Activated naive CD4-positive, alpha-beta T cell treated with anti-CD3 and anti-CD28 coated beads, Interleukin-2, amount 50 U/mL, for 24 hours (primary cell): ENCODE measurements around the gene GRIN2A.

Experiments used
- H3K27ac Mint-ChIP-seq: one replicate; pipeline ENCODE4 v1.8.0; 2021; ENCODE audit warnings: mild to moderate bottlenecking, mixed read lengths
- H3K27me3 Mint-ChIP-seq: one replicate; pipeline ENCODE4 v1.8.0; 2021; ENCODE audit warnings: mixed read lengths
- H3K36me3 Mint-ChIP-seq: one replicate; pipeline ENCODE4 v1.8.0; 2021; ENCODE audit warnings: mixed read lengths
- H3K4me1 Mint-ChIP-seq: one replicate; pipeline ENCODE4 v1.8.0; 2021; ENCODE audit warnings: mixed read lengths
- H3K4me3 Mint-ChIP-seq: one replicate; pipeline ENCODE4 v1.8.0; 2021; ENCODE audit warnings: mild to moderate bottlenecking, mixed read lengths
- H3K9me3 Mint-ChIP-seq: one replicate; pipeline ENCODE4 v1.8.0; 2021; ENCODE audit warnings: mixed read lengths

The GRIN2A gene

GRCh38 chr16:10182222-10183053 lies at the start of gene GRIN2A:
GRIN2A (minus strand) TSS chr16:10182428; CDS start chr16:10180411, 2,017 bp downstream.
- H3K27me3 Mint-ChIP-seq: peaks cover 24% of the 10 kb centered on the region
- H3K27ac Mint-ChIP-seq: no peak within 1 kb of the TSS
- no peak within 1 kb of the TSS for H3K4me3 Mint-ChIP-seq
- H3K9me3 Mint-ChIP-seq: no peaks in the 10 kb centered on the region
- H3K36me3 Mint-ChIP-seq: no peaks in the 10 kb centered on the region
- peaks cover 4% of the 10 kb centered on the region for H3K4me1 Mint-ChIP-seq

- H3K27me3 Mint-ChIP-seq: peaks cover 3% of the 10 kb centered on the region
- no peak overlapping the region for H3K4me3 Mint-ChIP-seq
- no peaks in the 10 kb centered on the region for H3K4me1 Mint-ChIP-seq
- no peak overlapping the region for H3K27ac Mint-ChIP-seq
- no peaks in the 10 kb centered on the region for H3K9me3 Mint-ChIP-seq
- no peaks in the 10 kb centered on the region for H3K36me3 Mint-ChIP-seq
Observed at GRCh38 chr16:10231563-10231962, 49.3 kb upstream of the GRIN2A start.

- peaks cover 6% of the 10 kb centered on the region for H3K27me3 Mint-ChIP-seq
- no peaks in the 10 kb centered on the region for H3K4me1 Mint-ChIP-seq
- no peak overlapping the region for H3K4me3 Mint-ChIP-seq
- H3K36me3 Mint-ChIP-seq: no peaks in the 10 kb centered on the region
- H3K9me3 Mint-ChIP-seq: no peaks in the 10 kb centered on the region
- H3K27ac Mint-ChIP-seq: no peak overlapping the region
Observed at GRCh38 chr16:10228779-10229178, 46.6 kb upstream of the GRIN2A start.

- no peaks in the 10 kb centered on the region for H3K9me3 Mint-ChIP-seq
- H3K4me1 Mint-ChIP-seq: no peaks in the 10 kb centered on the region
- H3K27me3 Mint-ChIP-seq: peaks cover 9% of the 10 kb centered on the region
Observed at GRCh38 chr16:10226987-10227306, 44.7 kb upstream of the GRIN2A start.

GRCh38 chr16:10226141-10226986 lies 44.1 kb upstream of the GRIN2A start:
- Mint-ChIP-seq H3K27me3 (peaks cover 10% of the 10 kb centered on the region), H3K4me1 (no peaks in the 10 kb centered on the region), H3K9me3 (no peaks in the 10 kb centered on the region), H3K36me3 (no peaks in the 10 kb centered on the region), H3K4me3 (no peak overlapping the region), H3K27ac (no peak overlapping the region)

More at GRCh38 chr16:10226987-10227306, 44.7 kb upstream of the GRIN2A start:
- no peak overlapping the region for H3K27ac Mint-ChIP-seq
- H3K4me3 Mint-ChIP-seq: no peak overlapping the region
- no peaks in the 10 kb centered on the region for H3K36me3 Mint-ChIP-seq

- Mint-ChIP-seq H3K27me3 (peaks cover 10% of the 10 kb centered on the region), H3K4me1 (no peaks in the 10 kb centered on the region), H3K36me3 (no peaks in the 10 kb centered on the region), H3K4me3 (no peak overlapping the region), H3K27ac (no peak overlapping the region), H3K9me3 (no peaks in the 10 kb centered on the region)
Observed at GRCh38 chr16:10225653-10226052, 43.4 kb upstream of the GRIN2A start.

- no peaks in the 10 kb centered on the region for H3K4me1 Mint-ChIP-seq
- H3K27ac Mint-ChIP-seq: no peak overlapping the region
- no peak overlapping the region for H3K4me3 Mint-ChIP-seq
- peaks cover 12% of the 10 kb centered on the region for H3K27me3 Mint-ChIP-seq
- no peaks in the 10 kb centered on the region for H3K9me3 Mint-ChIP-seq
- no peaks in the 10 kb centered on the region for H3K36me3 Mint-ChIP-seq
Observed at GRCh38 chr16:10224850-10225249, 42.6 kb upstream of the GRIN2A start.

GRCh38 chr16:10220942-10221341 lies 38.7 kb upstream of the GRIN2A start:
- Mint-ChIP-seq H3K27me3 (peaks cover 6% of the 10 kb centered on the region), H3K36me3 (no peaks in the 10 kb centered on the region), H3K27ac (no peak overlapping the region), H3K4me1 (no peaks in the 10 kb centered on the region), H3K9me3 (no peaks in the 10 kb centered on the region), H3K4me3 (no peak overlapping the region)

- Mint-ChIP-seq H3K4me3 (no peak overlapping the region), H3K4me1 (no peaks in the 10 kb centered on the region), H3K36me3 (no peaks in the 10 kb centered on the region), H3K27ac (no peak overlapping the region), H3K27me3 (peaks cover 8% of the 10 kb centered on the region), H3K9me3 (no peaks in the 10 kb centered on the region)
Observed at GRCh38 chr16:10219742-10220141, 37.5 kb upstream of the GRIN2A start.

- H3K4me1 Mint-ChIP-seq: no peaks in the 10 kb centered on the region
- no peak overlapping the region for H3K27ac Mint-ChIP-seq
- H3K27me3 Mint-ChIP-seq: peaks cover 8% of the 10 kb centered on the region
- no peaks in the 10 kb centered on the region for H3K36me3 Mint-ChIP-seq
- H3K9me3 Mint-ChIP-seq: no peaks in the 10 kb centered on the region
- H3K4me3 Mint-ChIP-seq: no peak overlapping the region
Observed at GRCh38 chr16:10218490-10219206, 36.4 kb upstream of the GRIN2A start.

GRCh38 chr16:10213748-10214147 lies 31.5 kb upstream of the GRIN2A start:
- no peaks in the 10 kb centered on the region for H3K4me1 Mint-ChIP-seq
- no peaks in the 10 kb centered on the region for H3K9me3 Mint-ChIP-seq
- peaks cover 8% of the 10 kb centered on the region for H3K27me3 Mint-ChIP-seq
- H3K4me3 Mint-ChIP-seq: no peak overlapping the region
- no peak overlapping the region for H3K27ac Mint-ChIP-seq
- H3K36me3 Mint-ChIP-seq: peaks cover 2% of the 10 kb centered on the region

- no peak overlapping the region for H3K4me3 Mint-ChIP-seq
- H3K9me3 Mint-ChIP-seq: no peaks in the 10 kb centered on the region
- H3K4me1 Mint-ChIP-seq: no peaks in the 10 kb centered on the region
- H3K27me3 Mint-ChIP-seq: peaks cover 8% of the 10 kb centered on the region
- no peak overlapping the region for H3K27ac Mint-ChIP-seq
- H3K36me3 Mint-ChIP-seq: peaks cover 2% of the 10 kb centered on the region
Observed at GRCh38 chr16:10210944-10211343, 28.7 kb upstream of the GRIN2A start.

GRCh38 chr16:10206865-10207264 lies 24.6 kb upstream of the GRIN2A start:
- Mint-ChIP-seq H3K9me3 (no peaks in the 10 kb centered on the region), H3K27ac (no peak overlapping the region), H3K4me3 (no peak overlapping the region), H3K4me1 (no peaks in the 10 kb centered on the region), H3K27me3 (peaks cover 10% of the 10 kb centered on the region), H3K36me3 (peaks cover 2% of the 10 kb centered on the region)

GRCh38 chr16:10206215-10206614 lies 24.0 kb upstream of the GRIN2A start:
- Mint-ChIP-seq H3K27ac (no peak overlapping the region), H3K27me3 (peaks cover 11% of the 10 kb centered on the region), H3K4me1 (no peaks in the 10 kb centered on the region), H3K9me3 (no peaks in the 10 kb centered on the region), H3K36me3 (peaks cover 2% of the 10 kb centered on the region), H3K4me3 (no peak overlapping the region)

GRCh38 chr16:10205688-10206087 lies 23.5 kb upstream of the GRIN2A start:
- Mint-ChIP-seq H3K27ac (no peak overlapping the region), H3K27me3 (peaks cover 11% of the 10 kb centered on the region), H3K4me1 (no peaks in the 10 kb centered on the region), H3K36me3 (peaks cover 2% of the 10 kb centered on the region), H3K9me3 (no peaks in the 10 kb centered on the region), H3K4me3 (no peak overlapping the region)

- no peaks in the 10 kb centered on the region for H3K4me1 Mint-ChIP-seq
- no peak overlapping the region for H3K4me3 Mint-ChIP-seq
- H3K9me3 Mint-ChIP-seq: no peaks in the 10 kb centered on the region
- H3K27me3 Mint-ChIP-seq: peaks cover 6% of the 10 kb centered on the region
- no peaks in the 10 kb centered on the region for H3K36me3 Mint-ChIP-seq
- no peak overlapping the region for H3K27ac Mint-ChIP-seq
Observed at GRCh38 chr16:10202649-10203048, 20.4 kb upstream of the GRIN2A start.
